Osteocyte (in vitro differentiated cells): Measurements from ENCODE around the gene ADAMTS2. TPM values are rescaled to one million over a fixed set of nuclear protein-coding genes. Genes with fewer than 3 reads are reported as not detected.

Source experiments
- DNase-seq: peaks from one replicate; pipeline ENCODE4 v3.0.0; 2021; ENCODE audit warnings: mixed read lengths; ENCODE audit not compliant: unreplicated experiment; ENCODE audit errors: extremely low spot score
- H3K27ac Mint-ChIP-seq: one replicate; pipeline ENCODE4 v1.8.0; 2021; ENCODE audit warnings: mild to moderate bottlenecking, mixed read lengths; ENCODE audit not compliant: unreplicated experiment
- H3K27me3 Mint-ChIP-seq: one replicate; pipeline ENCODE4 v1.8.0; 2021; ENCODE audit warnings: mixed read lengths; ENCODE audit not compliant: unreplicated experiment
- H3K36me3 Mint-ChIP-seq: one replicate; pipeline ENCODE4 v1.8.0; 2021; ENCODE audit warnings: mixed read lengths; ENCODE audit not compliant: unreplicated experiment
- H3K4me1 Mint-ChIP-seq: one replicate; pipeline ENCODE4 v1.8.0; 2021; ENCODE audit warnings: mixed read lengths; ENCODE audit not compliant: unreplicated experiment
- H3K4me3 Mint-ChIP-seq: one replicate; pipeline ENCODE4 v1.8.0; 2021; ENCODE audit warnings: mild to moderate bottlenecking, moderate library complexity, mixed read lengths; ENCODE audit not compliant: unreplicated experiment
- H3K9me3 Mint-ChIP-seq: one replicate; pipeline ENCODE4 v1.8.0; 2021; ENCODE audit warnings: mixed read lengths; ENCODE audit not compliant: unreplicated experiment
- total RNA-seq: library from RNA; stranded (reverse); gene quantifications from 2 replicates; pipeline ENCODE4 v1.2.1, GENCODE V29; 2021
- TF ChIP-seq, protein P1 (sequence below): fragments of 200-600 bp; sonication (generic); IDR thresholded peaks from 2 replicates; pipeline ENCODE4 v1.5.0; 2021; ENCODE audit warnings: antibody characterized with exemption, mild to moderate bottlenecking, moderate library complexity

ADAMTS2 gene
- total RNA-seq, 1 donor from 2014 or later: 12.2 TPM

GRCh38 chr5:179313849-179314521 is 31.3 kb downstream of the ADAMTS2 start:
- H3K27me3 Mint-ChIP-seq: no peaks in the 10 kb centered on the region
- H3K36me3 Mint-ChIP-seq: no peaks in the 10 kb centered on the region
- no peak overlapping the region for H3K27ac Mint-ChIP-seq
- H3K4me1 Mint-ChIP-seq: no peaks in the 10 kb centered on the region
- H3K9me3 Mint-ChIP-seq: peaks cover 26% of the 10 kb centered on the region
- no peak overlapping the region for H3K4me3 Mint-ChIP-seq
- DNase-seq: no peak
- TF ChIP-seq, protein P1, sequence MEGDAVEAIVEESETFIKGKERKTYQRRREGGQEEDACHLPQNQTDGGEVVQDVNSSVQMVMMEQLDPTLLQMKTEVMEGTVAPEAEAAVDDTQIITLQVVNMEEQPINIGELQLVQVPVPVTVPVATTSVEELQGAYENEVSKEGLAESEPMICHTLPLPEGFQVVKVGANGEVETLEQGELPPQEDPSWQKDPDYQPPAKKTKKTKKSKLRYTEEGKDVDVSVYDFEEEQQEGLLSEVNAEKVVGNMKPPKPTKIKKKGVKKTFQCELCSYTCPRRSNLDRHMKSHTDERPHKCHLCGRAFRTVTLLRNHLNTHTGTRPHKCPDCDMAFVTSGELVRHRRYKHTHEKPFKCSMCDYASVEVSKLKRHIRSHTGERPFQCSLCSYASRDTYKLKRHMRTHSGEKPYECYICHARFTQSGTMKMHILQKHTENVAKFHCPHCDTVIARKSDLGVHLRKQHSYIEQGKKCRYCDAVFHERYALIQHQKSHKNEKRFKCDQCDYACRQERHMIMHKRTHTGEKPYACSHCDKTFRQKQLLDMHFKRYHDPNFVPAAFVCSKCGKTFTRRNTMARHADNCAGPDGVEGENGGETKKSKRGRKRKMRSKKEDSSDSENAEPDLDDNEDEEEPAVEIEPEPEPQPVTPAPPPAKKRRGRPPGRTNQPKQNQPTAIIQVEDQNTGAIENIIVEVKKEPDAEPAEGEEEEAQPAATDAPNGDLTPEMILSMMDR: no peak

DNA sequence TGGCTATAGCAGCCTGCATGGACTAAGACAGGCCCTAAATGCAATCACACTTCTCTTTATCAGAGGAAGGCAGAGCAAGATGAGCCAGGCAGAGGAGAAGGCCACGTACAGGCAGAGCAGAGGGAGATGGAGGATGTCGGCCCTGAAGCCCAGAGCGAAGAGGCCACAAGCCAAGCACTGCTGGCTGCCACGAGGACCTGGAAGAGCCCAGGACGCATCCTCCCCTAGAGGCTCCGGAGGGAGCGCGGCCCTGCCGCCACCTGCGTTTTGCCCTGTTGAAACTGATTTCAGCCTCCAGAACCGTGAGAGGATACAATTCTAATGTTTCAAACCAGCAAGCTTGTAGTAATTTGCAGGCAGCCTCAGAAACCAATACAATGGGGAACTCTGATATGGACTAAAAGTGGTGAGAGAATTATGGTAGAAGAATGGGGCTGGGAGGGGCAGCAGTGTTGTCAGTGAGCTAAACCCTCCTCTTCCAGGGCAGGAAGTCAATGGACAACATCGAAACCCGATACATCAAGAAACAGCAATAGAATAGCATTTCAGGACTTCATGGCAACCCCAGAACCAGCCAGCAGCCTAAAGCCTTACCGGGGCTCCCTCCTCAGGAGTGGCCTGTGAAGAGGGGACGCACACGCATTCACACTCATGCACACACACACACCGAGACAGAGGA is 32.6 kb downstream of the ADAMTS2 start:
- Mint-ChIP-seq H3K4me3 (no peak overlapping the region), H3K27ac (no peak overlapping the region), H3K36me3 (no peaks in the 10 kb centered on the region)

GRCh38 chr5:179311581-179311980 is 33.7 kb downstream of the ADAMTS2 start:
- DNase-seq: no peak
- Mint-ChIP-seq H3K4me1 (no peaks in the 10 kb centered on the region), H3K36me3 (no peaks in the 10 kb centered on the region), H3K9me3 (peaks cover 33% of the 10 kb centered on the region), H3K27me3 (no peaks in the 10 kb centered on the region), H3K27ac (no peak overlapping the region), H3K4me3 (no peak overlapping the region)
- TF ChIP-seq, protein P1: no peak

More for the DNA sequence above, 32.6 kb downstream of the ADAMTS2 start:
- no peak for DNase-seq
- no peaks in the 10 kb centered on the region for H3K4me1 Mint-ChIP-seq
- peaks cover 29% of the 10 kb centered on the region for H3K9me3 Mint-ChIP-seq
- TF ChIP-seq, protein P1: no peak
- no peaks in the 10 kb centered on the region for H3K27me3 Mint-ChIP-seq

DNA sequence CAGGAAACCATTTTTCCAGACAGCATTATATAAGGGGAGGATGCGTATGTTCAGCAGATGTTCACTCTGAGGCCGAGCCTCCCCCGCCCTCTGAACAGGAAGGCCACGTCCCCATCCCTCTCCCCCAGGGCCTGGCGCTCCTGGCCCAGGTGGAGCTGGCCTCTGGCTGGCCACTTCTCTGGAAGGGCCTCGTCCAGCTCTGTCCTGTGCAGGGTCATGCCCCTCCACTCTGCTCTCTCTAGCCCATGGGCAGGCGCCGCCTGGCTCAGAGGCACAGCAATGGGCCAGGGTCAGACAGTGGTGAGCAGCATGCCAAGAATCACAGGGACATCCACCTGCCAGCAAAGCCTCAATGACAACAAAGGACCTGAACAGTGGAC is 34.2 kb downstream of the ADAMTS2 start:
- Mint-ChIP-seq H3K27ac (no peak overlapping the region), H3K36me3 (no peaks in the 10 kb centered on the region), H3K4me1 (no peaks in the 10 kb centered on the region), H3K9me3 (peaks cover 38% of the 10 kb centered on the region), H3K27me3 (no peaks in the 10 kb centered on the region), H3K4me3 (no peak overlapping the region)
- no peak for DNase-seq
- TF ChIP-seq, protein P1: no peak

DNA sequence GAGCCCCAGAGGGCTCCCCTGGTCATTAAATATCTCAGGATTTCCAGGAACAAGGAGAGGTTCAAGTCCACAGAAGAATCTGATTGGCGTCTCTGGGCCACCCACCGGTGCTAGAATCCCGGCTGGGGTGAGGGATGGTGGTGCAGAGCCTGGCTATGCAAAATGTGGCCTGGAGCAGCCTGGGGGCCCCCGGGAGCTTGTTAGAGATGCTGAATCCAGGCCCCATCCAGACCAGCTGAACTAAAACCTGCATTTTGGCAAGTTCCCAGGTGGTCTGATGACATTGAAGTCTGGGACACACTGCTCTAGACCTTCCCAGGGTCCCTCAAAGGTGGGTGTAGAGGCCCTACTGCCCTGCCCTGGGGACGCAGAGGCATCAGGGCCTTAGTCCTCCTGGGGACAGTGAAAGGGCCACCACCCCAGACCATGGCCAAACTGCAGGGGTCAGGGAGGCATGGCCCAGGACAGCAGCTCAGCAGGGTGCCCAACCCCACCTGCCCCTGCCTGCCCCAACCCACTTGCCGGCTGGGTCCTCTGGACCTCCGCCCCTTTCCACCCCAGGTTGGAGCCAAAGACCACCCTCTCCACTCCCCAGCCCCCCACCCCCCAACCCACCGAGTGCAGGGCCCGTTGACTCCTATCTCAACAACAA is 34.7 kb downstream of the ADAMTS2 start:
- TF ChIP-seq, protein P1: no peak
- Mint-ChIP-seq H3K4me1 (no peaks in the 10 kb centered on the region), H3K27me3 (no peaks in the 10 kb centered on the region), H3K27ac (no peak overlapping the region), H3K36me3 (no peaks in the 10 kb centered on the region), H3K9me3 (peaks cover 37% of the 10 kb centered on the region), H3K4me3 (no peak overlapping the region)
- no peak for DNase-seq
